HL-60 (cell line): ENCODE measurements around the gene TIMD4.

ENCODE experiments used
- POLR2AphosphoS5 ChIP-seq: IDR thresholded peaks from 2 replicates; pipeline ENCODE4 v1.6.1; 2012; ENCODE audit warnings: low read depth
- SPI1 ChIP-seq: IDR thresholded peaks from 2 replicates; pipeline ENCODE4 v1.6.1; 2012; ENCODE audit warnings: low read depth, mild to moderate bottlenecking, borderline replicate concordance
- TF ChIP-seq, protein P1 (sequence below): IDR thresholded peaks from one replicate; pipeline ENCODE4 v1.5.1; 2011; ENCODE audit warnings: low read length, control low read depth, inconsistent platforms; ENCODE audit not compliant: insufficient read depth
- TF ChIP-seq, protein P2 (sequence below): IDR thresholded peaks from 2 replicates; pipeline ENCODE4 v1.6.1; 2012; ENCODE audit warnings: low read depth; ENCODE audit not compliant: insufficient replicate concordance

DNA sequence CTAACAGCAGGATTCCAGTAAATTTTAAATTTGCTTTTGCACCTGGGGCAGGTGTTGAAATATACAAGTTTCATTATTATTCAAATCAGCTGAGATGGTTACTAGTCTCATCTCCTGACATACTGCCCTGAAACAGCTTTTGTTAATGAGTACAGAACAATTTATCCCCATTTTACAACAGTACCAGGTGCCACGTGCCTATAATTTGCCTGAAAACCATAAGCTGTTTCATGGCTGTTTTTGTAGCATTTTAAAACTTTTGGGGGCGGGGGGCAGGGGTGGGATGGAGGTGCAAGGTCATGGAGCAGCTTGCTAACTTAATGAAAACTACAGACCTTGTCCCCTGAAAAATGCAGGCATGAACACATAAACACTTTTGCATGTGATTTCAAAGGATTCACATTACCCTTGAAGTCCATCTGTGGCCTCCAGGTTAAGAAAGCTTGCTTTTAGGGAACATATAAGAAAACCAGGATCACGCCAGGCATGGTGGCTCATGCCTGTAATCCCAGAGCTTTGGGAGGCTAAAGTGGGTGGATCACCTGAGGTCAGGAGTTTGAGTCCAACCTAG, 42.1 kb downstream of the TIMD4 start:
- TF ChIP-seq, protein P1, sequence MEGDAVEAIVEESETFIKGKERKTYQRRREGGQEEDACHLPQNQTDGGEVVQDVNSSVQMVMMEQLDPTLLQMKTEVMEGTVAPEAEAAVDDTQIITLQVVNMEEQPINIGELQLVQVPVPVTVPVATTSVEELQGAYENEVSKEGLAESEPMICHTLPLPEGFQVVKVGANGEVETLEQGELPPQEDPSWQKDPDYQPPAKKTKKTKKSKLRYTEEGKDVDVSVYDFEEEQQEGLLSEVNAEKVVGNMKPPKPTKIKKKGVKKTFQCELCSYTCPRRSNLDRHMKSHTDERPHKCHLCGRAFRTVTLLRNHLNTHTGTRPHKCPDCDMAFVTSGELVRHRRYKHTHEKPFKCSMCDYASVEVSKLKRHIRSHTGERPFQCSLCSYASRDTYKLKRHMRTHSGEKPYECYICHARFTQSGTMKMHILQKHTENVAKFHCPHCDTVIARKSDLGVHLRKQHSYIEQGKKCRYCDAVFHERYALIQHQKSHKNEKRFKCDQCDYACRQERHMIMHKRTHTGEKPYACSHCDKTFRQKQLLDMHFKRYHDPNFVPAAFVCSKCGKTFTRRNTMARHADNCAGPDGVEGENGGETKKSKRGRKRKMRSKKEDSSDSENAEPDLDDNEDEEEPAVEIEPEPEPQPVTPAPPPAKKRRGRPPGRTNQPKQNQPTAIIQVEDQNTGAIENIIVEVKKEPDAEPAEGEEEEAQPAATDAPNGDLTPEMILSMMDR: no peak
- no peak for TF ChIP-seq POLR2AphosphoS5
- TF ChIP-seq, protein P2, sequence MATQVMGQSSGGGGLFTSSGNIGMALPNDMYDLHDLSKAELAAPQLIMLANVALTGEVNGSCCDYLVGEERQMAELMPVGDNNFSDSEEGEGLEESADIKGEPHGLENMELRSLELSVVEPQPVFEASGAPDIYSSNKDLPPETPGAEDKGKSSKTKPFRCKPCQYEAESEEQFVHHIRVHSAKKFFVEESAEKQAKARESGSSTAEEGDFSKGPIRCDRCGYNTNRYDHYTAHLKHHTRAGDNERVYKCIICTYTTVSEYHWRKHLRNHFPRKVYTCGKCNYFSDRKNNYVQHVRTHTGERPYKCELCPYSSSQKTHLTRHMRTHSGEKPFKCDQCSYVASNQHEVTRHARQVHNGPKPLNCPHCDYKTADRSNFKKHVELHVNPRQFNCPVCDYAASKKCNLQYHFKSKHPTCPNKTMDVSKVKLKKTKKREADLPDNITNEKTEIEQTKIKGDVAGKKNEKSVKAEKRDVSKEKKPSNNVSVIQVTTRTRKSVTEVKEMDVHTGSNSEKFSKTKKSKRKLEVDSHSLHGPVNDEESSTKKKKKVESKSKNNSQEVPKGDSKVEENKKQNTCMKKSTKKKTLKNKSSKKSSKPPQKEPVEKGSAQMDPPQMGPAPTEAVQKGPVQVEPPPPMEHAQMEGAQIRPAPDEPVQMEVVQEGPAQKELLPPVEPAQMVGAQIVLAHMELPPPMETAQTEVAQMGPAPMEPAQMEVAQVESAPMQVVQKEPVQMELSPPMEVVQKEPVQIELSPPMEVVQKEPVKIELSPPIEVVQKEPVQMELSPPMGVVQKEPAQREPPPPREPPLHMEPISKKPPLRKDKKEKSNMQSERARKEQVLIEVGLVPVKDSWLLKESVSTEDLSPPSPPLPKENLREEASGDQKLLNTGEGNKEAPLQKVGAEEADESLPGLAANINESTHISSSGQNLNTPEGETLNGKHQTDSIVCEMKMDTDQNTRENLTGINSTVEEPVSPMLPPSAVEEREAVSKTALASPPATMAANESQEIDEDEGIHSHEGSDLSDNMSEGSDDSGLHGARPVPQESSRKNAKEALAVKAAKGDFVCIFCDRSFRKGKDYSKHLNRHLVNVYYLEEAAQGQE: no peak
- TF ChIP-seq SPI1: no peak
